Upper lobe of right lung (tissue), 1 donor: Measurements from ENCODE around the gene SEMA6B. TPM values are rescaled to one million over a fixed set of nuclear protein-coding genes. Genes with fewer than 3 reads are reported as not detected.
"Not testable (repeated sequence)": the region's sequence is repeated elsewhere in the genome, so short reads cannot be mapped to it uniquely, and the experiment has no call there.

ENCODE experiments used
- ATAC-seq: fragments of 200-7000 bp; cut with Tn5 transposase; one replicate; pipeline ENCODE4 v1.9.1; 2020; ENCODE audit warnings: mild to moderate bottlenecking, moderate library complexity
- DNase-seq: peaks from one replicate; pipeline ENCODE4 v3.0.0-alpha.2; 2020
- H3K27ac ChIP-seq: fragments of 200-600 bp; one replicate; pipeline ENCODE4 v1.8.0; 2022
- H3K27me3 ChIP-seq: fragments of 200-600 bp; one replicate; pipeline ENCODE4 v1.8.0; 2022; ENCODE audit warnings: mild to moderate bottlenecking
- H3K36me3 ChIP-seq: fragments of 200-600 bp; one replicate; pipeline ENCODE4 v1.8.0; 2022
- H3K4me1 ChIP-seq: fragments of 200-600 bp; one replicate; pipeline ENCODE4 v1.8.0; 2022
- H3K4me3 ChIP-seq: fragments of 200-600 bp; one replicate; pipeline ENCODE4 v1.8.0; 2022; ENCODE audit warnings: mild to moderate bottlenecking
- H3K9me3 ChIP-seq: fragments of 200-600 bp; one replicate; pipeline ENCODE4 v1.8.0; 2022
- intact Hi-C: fragments of 100-400 bp; cut with DNase I; formaldehyde crosslinking; loops from one replicate; pipeline ENCODE4 v1.11.0; 2022
- total RNA-seq: library from RNA; stranded (reverse); fragmentation: NEBNext Ultra II Directional; extraction: Animal tissue kit (Norgen Biotek cat#: 25700); gene quantifications from one replicate; pipeline ENCODE4 v1.2.1, GENCODE V29; 2021
- TF ChIP-seq, protein P1 (sequence below): fragments of 200-600 bp; IDR thresholded peaks from one replicate; pipeline ENCODE4 v1.8.0; 2022; ENCODE audit warnings: antibody characterized with exemption
- donor health status: DM: no; HTN: yes; CAD: no; lungs with severe emphysema.

Gene SEMA6B
- total RNA-seq, 1 donor from 2014 or later = 20.3 TPM

DNA sequence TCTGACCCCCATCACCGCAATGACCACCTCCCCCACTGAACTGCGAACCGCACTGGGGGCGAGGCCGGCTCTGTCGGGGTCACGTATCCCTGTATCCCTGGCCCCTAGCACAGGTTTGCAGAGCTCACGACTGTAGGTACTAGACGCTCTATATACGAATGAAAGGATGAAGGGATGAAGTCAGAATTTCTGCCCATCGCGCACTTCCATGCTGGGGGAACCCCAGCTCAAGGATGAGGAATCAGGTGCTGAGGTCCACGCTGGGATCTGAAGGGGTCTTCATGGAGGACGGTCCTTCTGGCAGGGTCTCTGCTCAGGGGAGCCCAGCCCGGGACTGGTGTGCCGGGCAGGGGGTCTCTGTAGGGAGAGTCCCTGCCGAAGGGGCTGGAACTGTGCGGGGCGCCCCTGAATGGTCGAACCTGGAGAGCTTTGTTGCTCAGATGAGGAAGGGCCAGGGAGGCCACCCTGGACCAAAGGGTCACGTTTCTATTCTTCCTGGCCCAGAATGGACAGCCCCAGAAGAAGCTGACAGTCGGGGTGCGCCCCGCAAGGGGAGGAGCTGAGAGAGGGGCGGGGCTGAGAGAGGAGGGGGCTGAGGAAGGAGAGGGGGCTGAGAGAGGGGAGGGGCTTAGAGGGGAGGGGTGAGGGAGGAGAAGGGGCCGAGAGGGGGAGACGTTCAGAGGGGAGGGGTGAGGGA is 37.9 kb upstream of the SEMA6B start:
- peak; percentile 28 for ATAC-seq
- DNase-seq = no peak
- H3K27ac ChIP-seq = no peak overlapping the region

DNA sequence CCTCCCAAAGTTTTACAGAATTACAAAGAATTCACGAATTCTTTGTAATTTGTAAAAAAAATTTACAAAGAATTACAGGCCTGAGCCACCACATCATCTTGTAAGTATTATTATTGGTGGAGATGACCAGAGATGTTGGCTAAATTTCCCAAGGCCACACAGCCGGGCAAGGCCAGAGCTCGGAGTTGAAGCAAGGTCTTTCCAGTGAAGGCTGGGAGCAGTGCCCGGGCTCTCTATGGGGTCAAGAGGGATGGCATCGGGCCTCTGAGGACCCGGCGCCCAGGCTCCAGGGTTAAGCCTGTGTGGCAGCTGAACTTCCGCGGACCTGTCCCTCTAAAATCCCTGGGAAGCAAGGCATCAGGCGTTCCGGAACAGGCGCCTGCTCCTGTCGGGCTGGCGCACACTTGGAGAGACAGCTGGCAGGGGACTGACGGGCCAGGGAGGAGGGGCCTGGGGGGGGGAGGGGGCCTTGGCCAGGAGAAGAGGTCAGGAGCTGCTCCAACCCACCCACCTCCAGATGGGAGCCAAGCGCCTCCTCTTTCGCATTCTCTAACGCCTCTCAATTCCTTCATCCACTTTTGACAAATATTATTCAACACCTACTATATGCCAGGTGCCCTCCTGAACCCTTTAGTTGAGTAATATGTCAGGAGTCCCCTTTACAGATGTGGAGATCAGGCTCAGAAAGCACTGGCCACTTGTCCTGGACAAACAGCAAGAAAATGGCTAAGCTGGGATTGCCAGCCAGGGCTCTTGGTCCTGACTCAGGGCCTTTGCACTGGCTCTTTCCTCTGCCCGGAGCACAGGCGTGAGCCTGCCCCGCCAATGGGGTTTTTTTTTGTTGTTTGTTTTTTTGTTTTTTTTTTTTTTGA is 36.8 kb upstream of the SEMA6B start:
- no peak for DNase-seq
- peaks cover 46% of the 10 kb centered on the region for H3K27me3 ChIP-seq
- intact Hi-C loops = no loop called here
- no peaks in the 10 kb centered on the region for H3K36me3 ChIP-seq
- peaks cover 4% of the 10 kb centered on the region for H3K4me1 ChIP-seq
- TF ChIP-seq, protein P1, sequence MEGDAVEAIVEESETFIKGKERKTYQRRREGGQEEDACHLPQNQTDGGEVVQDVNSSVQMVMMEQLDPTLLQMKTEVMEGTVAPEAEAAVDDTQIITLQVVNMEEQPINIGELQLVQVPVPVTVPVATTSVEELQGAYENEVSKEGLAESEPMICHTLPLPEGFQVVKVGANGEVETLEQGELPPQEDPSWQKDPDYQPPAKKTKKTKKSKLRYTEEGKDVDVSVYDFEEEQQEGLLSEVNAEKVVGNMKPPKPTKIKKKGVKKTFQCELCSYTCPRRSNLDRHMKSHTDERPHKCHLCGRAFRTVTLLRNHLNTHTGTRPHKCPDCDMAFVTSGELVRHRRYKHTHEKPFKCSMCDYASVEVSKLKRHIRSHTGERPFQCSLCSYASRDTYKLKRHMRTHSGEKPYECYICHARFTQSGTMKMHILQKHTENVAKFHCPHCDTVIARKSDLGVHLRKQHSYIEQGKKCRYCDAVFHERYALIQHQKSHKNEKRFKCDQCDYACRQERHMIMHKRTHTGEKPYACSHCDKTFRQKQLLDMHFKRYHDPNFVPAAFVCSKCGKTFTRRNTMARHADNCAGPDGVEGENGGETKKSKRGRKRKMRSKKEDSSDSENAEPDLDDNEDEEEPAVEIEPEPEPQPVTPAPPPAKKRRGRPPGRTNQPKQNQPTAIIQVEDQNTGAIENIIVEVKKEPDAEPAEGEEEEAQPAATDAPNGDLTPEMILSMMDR = no peak
- no peak for ATAC-seq
- no peak overlapping the region for H3K4me3 ChIP-seq
- H3K9me3 ChIP-seq = no peaks in the 10 kb centered on the region
- no peak overlapping the region for H3K27ac ChIP-seq

More for the DNA sequence above, 37.9 kb upstream of the SEMA6B start:
- Histone ChIP-seq H3K4me1 (peaks cover 4% of the 10 kb centered on the region), H3K9me3 (no peaks in the 10 kb centered on the region), H3K27me3 (peaks cover 48% of the 10 kb centered on the region), H3K4me3 (no peak overlapping the region), H3K36me3 (no peaks in the 10 kb centered on the region)
- intact Hi-C loops = no loop called here
- TF ChIP-seq, protein P1 = no peak

DNA sequence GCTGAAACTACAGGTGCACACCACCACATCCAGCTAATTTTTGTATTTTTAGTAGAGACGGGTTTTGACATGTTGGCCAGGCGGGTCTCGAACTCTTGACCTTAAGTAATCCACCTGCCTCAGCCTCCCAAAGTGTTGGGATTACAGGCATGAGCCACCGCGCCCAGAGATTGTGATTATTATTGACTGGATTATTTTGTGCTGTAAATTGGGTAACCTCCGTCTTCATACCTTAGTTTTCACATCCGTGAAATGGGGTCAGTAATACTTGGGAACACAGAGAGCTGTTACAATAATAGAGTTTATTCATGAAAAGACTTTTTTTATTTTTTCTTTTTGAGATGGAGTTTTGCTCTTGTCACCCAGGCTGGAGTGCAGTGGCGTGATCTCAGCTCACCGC is 35.7 kb upstream of the SEMA6B start:
- H3K4me3 ChIP-seq, H3K4me1 ChIP-seq, ATAC-seq, H3K36me3 ChIP-seq, H3K9me3 ChIP-seq, intact Hi-C loops, DNase-seq, H3K27ac ChIP-seq: not testable (repeated sequence)
- peaks cover 43% of the 10 kb centered on the region for H3K27me3 ChIP-seq

DNA sequence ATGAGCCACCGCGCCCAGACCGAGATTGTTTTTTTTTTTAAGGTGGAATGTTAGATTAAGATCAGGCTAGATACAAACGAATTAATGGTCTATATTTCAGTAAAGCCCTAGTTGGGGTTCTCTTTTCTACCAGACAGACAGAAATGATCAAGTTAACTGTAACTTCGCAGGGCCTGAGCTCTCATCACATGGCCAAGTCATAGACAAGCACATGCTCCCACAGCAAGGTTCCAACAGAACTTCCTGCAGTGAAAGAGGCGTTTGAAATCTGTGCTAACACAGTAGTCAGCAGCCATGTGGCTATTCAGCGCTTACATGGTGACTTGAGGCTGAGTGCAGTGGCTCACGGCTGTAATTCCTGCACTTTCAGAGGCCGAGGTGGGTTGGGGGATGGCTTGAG is 34.7 kb upstream of the SEMA6B start:
- no peaks in the 10 kb centered on the region for H3K36me3 ChIP-seq
- peaks cover 43% of the 10 kb centered on the region for H3K27me3 ChIP-seq
- H3K27ac ChIP-seq = no peak overlapping the region
- H3K9me3 ChIP-seq = no peaks in the 10 kb centered on the region
- TF ChIP-seq, protein P1 = no peak
- no peak for DNase-seq
- no peak overlapping the region for H3K4me3 ChIP-seq
- ATAC-seq = no peak
- intact Hi-C loops = no loop called here
- peaks cover 4% of the 10 kb centered on the region for H3K4me1 ChIP-seq

DNA sequence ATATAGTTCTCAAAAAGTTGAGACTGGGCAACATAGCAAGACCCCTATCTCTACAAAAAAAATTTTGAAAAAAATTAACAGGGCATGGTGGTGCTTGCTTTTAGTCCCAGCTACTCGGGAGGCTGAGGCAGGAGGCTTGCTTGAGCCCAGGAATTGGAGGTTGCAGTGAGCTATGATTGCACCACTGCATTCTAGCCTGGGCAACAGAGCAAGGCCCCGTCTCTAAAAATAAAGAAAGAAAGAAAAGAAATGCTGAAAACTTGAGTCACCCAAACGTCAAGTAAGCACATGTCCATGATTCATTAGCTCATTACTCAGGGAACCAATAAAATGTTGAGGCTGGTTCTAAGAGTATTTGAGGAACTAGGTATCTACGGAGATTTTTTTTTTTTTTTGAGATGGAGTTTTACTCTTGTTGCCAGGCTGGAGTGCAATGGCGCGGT is 33.9 kb upstream of the SEMA6B start:
- Histone ChIP-seq H3K27me3 (peaks cover 36% of the 10 kb centered on the region), H3K4me1 (peaks cover 3% of the 10 kb centered on the region), H3K9me3 (no peaks in the 10 kb centered on the region), H3K36me3 (no peaks in the 10 kb centered on the region), H3K27ac (no peak overlapping the region), H3K4me3 (no peak overlapping the region)
- DNase-seq (no peak), ATAC-seq (no peak)
- intact Hi-C loops = no loop called here
- TF ChIP-seq, protein P1 = no peak

DNA sequence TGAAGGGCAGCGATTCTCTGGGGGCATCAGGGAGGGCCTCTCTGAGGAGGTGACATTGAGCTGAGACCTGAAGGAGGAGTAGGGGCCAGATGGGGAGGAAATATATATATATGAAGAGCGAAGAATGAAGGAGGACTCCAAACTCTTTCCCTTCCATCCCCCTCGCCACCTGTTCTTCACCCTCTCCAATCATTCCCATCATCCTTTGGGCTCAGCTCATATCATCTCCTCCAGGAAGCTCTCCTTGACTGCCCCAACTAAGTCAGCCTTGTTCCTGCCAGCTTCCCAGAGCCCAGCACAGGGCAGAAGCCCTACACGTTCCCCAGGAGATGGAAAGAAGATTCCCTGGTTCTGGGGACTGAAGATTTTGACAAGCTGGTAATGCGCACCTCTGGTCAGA is 33.0 kb upstream of the SEMA6B start:
- TF ChIP-seq, protein P1 = no peak
- Histone ChIP-seq H3K36me3 (no peaks in the 10 kb centered on the region), H3K4me3 (no peak overlapping the region), H3K9me3 (no peaks in the 10 kb centered on the region), H3K4me1 (no peaks in the 10 kb centered on the region), H3K27me3 (peaks cover 30% of the 10 kb centered on the region), H3K27ac (no peak overlapping the region)
- intact Hi-C loops = no loop called here
- no peak for DNase-seq
- ATAC-seq = no peak
